Keratinocyte (primary cell): ENCODE measurements around the gene TMEM181. TPM values are rescaled to one million over a fixed set of nuclear protein-coding genes. Genes with fewer than 3 reads are reported as not detected.

Experiments
- DNase-seq: peaks from one replicate; pipeline ENCODE4 v3.0.0-alpha.2; 2011; ENCODE audit warnings: low read depth, missing footprints, low spot score
- FAIRE-seq: peaks from 2 replicates; lab custom pipeline; 2011; peaks lifted over from hg19 to GRCh38; lab: Jason Lieb, UNC
- H2AFZ ChIP-seq: 2 replicates; pipeline ENCODE4 v1.6.0; 2012; ENCODE audit warnings: low read length, control low read depth, inconsistent platforms; ENCODE audit not compliant: control insufficient read depth
- H3K27ac ChIP-seq: 2 replicates; pipeline ENCODE4 v1.5.1; 2011; ENCODE audit warnings: low read length; ENCODE audit not compliant: control insufficient read depth, insufficient read depth
- H3K27me3 ChIP-seq: 3 replicates; pipeline ENCODE4 v1.6.0; 2011; ENCODE audit warnings: low read length; ENCODE audit not compliant: control insufficient read depth, insufficient read depth; ENCODE audit errors: extremely low read depth
- H3K36me3 ChIP-seq, 2 experiments: 2 replicates in 1 of 2; 3 replicates in 1 of 2; pipeline ENCODE4 v1.5.1; 2011; ENCODE audit warnings: low read length in 2 of 2, mild to moderate bottlenecking in 1 of 2; ENCODE audit not compliant: control insufficient read depth in 2 of 2, insufficient read depth in 2 of 2; ENCODE audit errors: extremely low read depth in 1 of 2
- H3K4me1 ChIP-seq: 3 replicates; pipeline ENCODE4 v1.5.1; 2011; ENCODE audit warnings: low read length; ENCODE audit not compliant: control insufficient read depth, insufficient read depth; ENCODE audit errors: extremely low read depth
- H3K4me2 ChIP-seq: 3 replicates; pipeline ENCODE4 v1.6.0; 2011; ENCODE audit warnings: low read depth, low read length; ENCODE audit not compliant: control insufficient read depth, insufficient read depth; ENCODE audit errors: extremely low read depth
- H3K4me3 ChIP-seq, 3 experiments: fragments of 200-600 bp in 1 of 3; sonication (generic) in 1 of 3; 2 replicates in 2 of 3; 3 replicates in 1 of 3; pipeline ENCODE4 v1.5.1; 2011 to 2016; ENCODE audit warnings: low read length in 3 of 3, mild to moderate bottlenecking in 3 of 3, control low read depth in 2 of 3, inconsistent platforms in 1 of 3, low read depth in 1 of 3, mixed read lengths in 1 of 3, mixed run types in 1 of 3, moderate library complexity in 1 of 3; ENCODE audit not compliant: control insufficient read depth in 2 of 3, insufficient read depth in 2 of 3; ENCODE audit errors: extremely low read depth in 1 of 3
- H3K79me2 ChIP-seq: 2 replicates; pipeline ENCODE4 v1.6.0; 2012; ENCODE audit warnings: low read length; ENCODE audit not compliant: control insufficient read depth, insufficient read depth
- H3K9ac ChIP-seq: 3 replicates; pipeline ENCODE4 v1.6.0; 2011; ENCODE audit warnings: low read length; ENCODE audit not compliant: control insufficient read depth, insufficient read depth; ENCODE audit errors: extremely low read depth
- H3K9me1 ChIP-seq: 3 replicates; pipeline ENCODE4 v1.6.0; 2011; ENCODE audit warnings: low read length; ENCODE audit not compliant: control insufficient read depth, insufficient read depth; ENCODE audit errors: extremely low read depth
- H3K9me3 ChIP-seq: 2 replicates; pipeline ENCODE4 v1.5.1; 2012; ENCODE audit warnings: low read depth, low read length; ENCODE audit not compliant: control insufficient read depth
- H4K20me1 ChIP-seq: 3 replicates; pipeline ENCODE4 v1.6.0; 2011; ENCODE audit warnings: low read length; ENCODE audit not compliant: control insufficient read depth, insufficient read depth; ENCODE audit errors: extremely low read depth
- EZH2 ChIP-seq: IDR thresholded peaks from one replicate; pipeline ENCODE4 v1.6.1; 2012; ENCODE audit warnings: inconsistent platforms, mild to moderate bottlenecking, low read length, moderate library complexity
- dilution Hi-C: fragments of 300-500 bp; cut with MboI; formaldehyde crosslinking; loops from one replicate; pipeline ENCODE4 v1.7.0; 2020; ENCODE audit warnings: low sequenced_read_pairs; ENCODE audit not compliant: extremely low pct_ligation_motif_present
- polyA plus RNA-seq, 5 experiments: library from polyadenylated mRNA; depleted of rRNA in 3 of 5; stranded (reverse) in 3 of 5; stranded (forward) in 1 of 5; unstranded in 1 of 5; fragments of >200 nt; gene quantifications; 1 replicate in 1 of 5; 2 replicates in 3 of 5; 3 replicates in 1 of 5; pipeline versions ENCODE4 v1.2.1 to v1.2.3, GENCODE V29; 2011 to 2012; ENCODE audit warnings: missing spikeins in 2 of 5, low read depth in 1 of 5, low replicate concordance in 1 of 5
- TF ChIP-seq, protein P1 (sequence below), 3 experiments: IDR thresholded peaks in 1 of 3; conservative IDR thresholded peaks in 1 of 3; optimal IDR thresholded peaks in 1 of 3; 2 replicates in 2 of 3; 3 replicates in 1 of 3; pipeline versions ENCODE3 to v1.5.1; 2011; ENCODE audit warnings: low read length in 3 of 3, mild to moderate bottlenecking in 3 of 3, moderate library complexity in 2 of 3, control low read depth in 1 of 3, inconsistent platforms in 1 of 3; ENCODE audit not compliant: insufficient read depth in 2 of 3; ENCODE audit errors: extremely low read depth in 1 of 3

Gene TMEM181
- polyA plus RNA-seq, 1 donor (not counting 4 experiments of a cell fraction or from before 2014, with no cell fraction given) = 31.9 TPM

DNA sequence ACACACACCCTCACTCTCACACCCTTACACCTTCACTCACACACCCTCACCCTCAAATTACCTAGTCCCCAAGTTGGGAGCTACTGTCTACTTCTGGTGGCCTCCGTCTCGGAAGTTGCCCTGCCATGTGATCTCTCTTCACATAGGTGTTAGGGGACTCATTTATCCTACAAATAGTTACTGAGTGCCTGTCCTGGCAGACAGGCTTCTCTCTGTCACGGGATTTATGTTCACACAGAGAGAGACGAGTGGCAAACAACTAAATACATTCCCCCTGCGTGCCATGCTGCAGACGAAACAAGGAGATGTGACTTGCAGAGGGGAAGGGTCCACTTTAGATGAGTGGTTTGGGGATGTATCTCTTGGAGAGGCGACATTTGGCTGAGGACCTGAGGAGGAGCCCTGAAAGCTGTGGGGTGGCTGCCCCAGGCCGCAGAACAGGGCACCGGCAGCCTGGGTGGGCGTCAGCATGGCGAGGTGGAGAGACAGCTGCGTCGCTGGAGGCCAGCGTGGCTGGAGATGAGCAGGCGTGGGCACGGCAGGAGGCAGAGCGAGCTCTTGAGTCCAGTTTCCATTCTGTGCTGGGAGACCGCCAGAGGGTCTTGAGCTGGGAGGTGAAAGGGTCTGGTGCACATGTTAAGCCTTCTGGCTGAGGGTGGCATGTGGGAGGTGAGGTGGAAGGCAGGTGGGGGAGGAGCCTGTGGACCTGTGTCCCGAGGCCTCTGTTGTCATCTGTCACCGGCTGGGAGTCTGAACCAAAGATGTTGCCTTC lies 67.5 kb downstream of the TMEM181 start:
- Histone ChIP-seq H3K4me3 (no peak overlapping the region), H3K4me2 (no peak overlapping the region), H3K9ac (no peak overlapping the region), H4K20me1 (no peaks in the 10 kb centered on the region), H3K4me1 (peaks cover 9% of the 10 kb centered on the region), H3K9me1 (no peaks in the 10 kb centered on the region), H2AFZ (no peak overlapping the region), H3K79me2 (peaks cover 3% of the 10 kb centered on the region), H3K27ac (no peak overlapping the region), H3K36me3 (peaks cover 29 to 35% of the 10 kb centered on the region in 2 experiments), H3K27me3 (no peaks in the 10 kb centered on the region), H3K9me3 (no peaks in the 10 kb centered on the region)
- no peak for DNase-seq
- FAIRE-seq = no peak
- dilution Hi-C loops = no loop called here
- TF ChIP-seq, protein P1, sequence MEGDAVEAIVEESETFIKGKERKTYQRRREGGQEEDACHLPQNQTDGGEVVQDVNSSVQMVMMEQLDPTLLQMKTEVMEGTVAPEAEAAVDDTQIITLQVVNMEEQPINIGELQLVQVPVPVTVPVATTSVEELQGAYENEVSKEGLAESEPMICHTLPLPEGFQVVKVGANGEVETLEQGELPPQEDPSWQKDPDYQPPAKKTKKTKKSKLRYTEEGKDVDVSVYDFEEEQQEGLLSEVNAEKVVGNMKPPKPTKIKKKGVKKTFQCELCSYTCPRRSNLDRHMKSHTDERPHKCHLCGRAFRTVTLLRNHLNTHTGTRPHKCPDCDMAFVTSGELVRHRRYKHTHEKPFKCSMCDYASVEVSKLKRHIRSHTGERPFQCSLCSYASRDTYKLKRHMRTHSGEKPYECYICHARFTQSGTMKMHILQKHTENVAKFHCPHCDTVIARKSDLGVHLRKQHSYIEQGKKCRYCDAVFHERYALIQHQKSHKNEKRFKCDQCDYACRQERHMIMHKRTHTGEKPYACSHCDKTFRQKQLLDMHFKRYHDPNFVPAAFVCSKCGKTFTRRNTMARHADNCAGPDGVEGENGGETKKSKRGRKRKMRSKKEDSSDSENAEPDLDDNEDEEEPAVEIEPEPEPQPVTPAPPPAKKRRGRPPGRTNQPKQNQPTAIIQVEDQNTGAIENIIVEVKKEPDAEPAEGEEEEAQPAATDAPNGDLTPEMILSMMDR (optimal IDR thresholded peaks at IDR 0.05 in 1 of 3, IDR thresholded peaks at IDR 0.05 in 1 of 3, conservative IDR thresholded peaks at IDR 0.05 in 1 of 3; ENCODE audit: extremely low read depth in 1 of 3, insufficient read depth in 2 of 3, low read length in 3 of 3) = no peak
- no peak for TF ChIP-seq EZH2

GRCh38 chr6:158627940-158628211 lies 68.0 kb downstream of the TMEM181 start:
- Histone ChIP-seq H3K9me3 (no peaks in the 10 kb centered on the region), H3K79me2 (peaks cover 3% of the 10 kb centered on the region), H3K9ac (no peak overlapping the region), H3K4me1 (peaks cover 11% of the 10 kb centered on the region), H2AFZ (no peak overlapping the region), H3K36me3 (peaks cover 24 to 33% of the 10 kb centered on the region in 2 experiments), H3K27me3 (no peaks in the 10 kb centered on the region), H3K9me1 (no peaks in the 10 kb centered on the region), H3K27ac (no peak overlapping the region), H3K4me2 (no peak overlapping the region), H4K20me1 (no peaks in the 10 kb centered on the region), H3K4me3 (no peak overlapping the region)
- no peak for FAIRE-seq
- DNase-seq = no peak
- TF ChIP-seq, protein P1 (optimal IDR thresholded peaks at IDR 0.05 in 1 of 3, IDR thresholded peaks at IDR 0.05 in 1 of 3, conservative IDR thresholded peaks at IDR 0.05 in 1 of 3; ENCODE audit: extremely low read depth in 1 of 3, insufficient read depth in 2 of 3, low read length in 3 of 3) = no peak
- no peak for TF ChIP-seq EZH2
- dilution Hi-C loops = no loop called here
